C4-2B (cell line): Measurements from ENCODE around the gene CCDC170.

Experiments
- CTCF ChIP-seq: fragments of 450-650 bp; conservative IDR thresholded peaks from 2 replicates; pipeline ENCODE4 v1.5.1; 2017; ENCODE audit warnings: mild to moderate bottlenecking
- ZFX ChIP-seq: fragments of 450-650 bp; IDR thresholded peaks from 2 replicates; pipeline ENCODE4 v1.6.1; 2017

- TF ChIP-seq CTCF (no peak), ZFX (no peak)
These were observed 4.5 kb downstream of the CCDC170 start for GRCh38 chr6:151498327-151498726.
